ENCODE data around the gene LRATD1. TPM values are rescaled to one million over a fixed set of nuclear protein-coding genes. Genes with fewer than 3 reads are reported as not detected.

LRATD1 gene
- total and polyA plus RNA-seq, 2 experiments from 2014 or later, result 42.1 to 49.9 TPM

GRCh38 chr2:14673351-14673875 lies 40.9 kb downstream of the LRATD1 start:
- Histone ChIP-seq H3K27ac (no peak overlapping the region), H3K9me3 (ENCODE audit: low read depth) (no peaks in the 10 kb centered on the region), H3K27me3 (no peaks in the 10 kb centered on the region), H3K4me2 (no peak overlapping the region), H3K79me2 (no peaks in the 10 kb centered on the region), H3K4me3 (no peak overlapping the region), H3K36me3 (replicated peaks; ENCODE audit: insufficient read depth, low read depth) (no peaks in the 10 kb centered on the region), H3K4me1 (ENCODE audit: insufficient read depth) (no peaks in the 10 kb centered on the region), H4K20me1 (ENCODE audit: insufficient read depth, poor library complexity, severe bottlenecking) (no peaks in the 10 kb centered on the region), H2AFZ (no peak overlapping the region), H3K9me2 (replicated peaks; ENCODE audit: insufficient read depth) (no peaks in the 10 kb centered on the region)
- TF ChIP-seq CTCF (IDR thresholded peaks at IDR 0.05; ENCODE audit: poor library complexity), result no peak
- no peak for TF ChIP-seq EZH2phosphoT487 (IDR thresholded peaks at IDR 0.05; ENCODE audit: low read depth, severe bottlenecking, unreplicated experiment)
- no peak for TF ChIP-seq EZH2 (IDR thresholded peaks at IDR 0.05; ENCODE audit: borderline replicate concordance)
- 91% methylated on average over 8 of the region's 8 CpGs for WGBS (ENCODE audit: low lambda C conversion rate, missing lambda C conversion rate)
- no peak for DNase-seq (ENCODE audit: low spot score)

- Histone ChIP-seq H3K4me2 (no peak overlapping the region), H3K9me3 (ENCODE audit: low read depth) (no peaks in the 10 kb centered on the region), H3K79me2 (no peaks in the 10 kb centered on the region), H3K9me2 (replicated peaks; ENCODE audit: insufficient read depth) (no peaks in the 10 kb centered on the region), H2AFZ (no peak overlapping the region), H3K27me3 (no peaks in the 10 kb centered on the region), H4K20me1 (ENCODE audit: insufficient read depth, poor library complexity, severe bottlenecking) (no peaks in the 10 kb centered on the region), H3K4me3 (no peak overlapping the region), H3K36me3 (replicated peaks; ENCODE audit: insufficient read depth, low read depth) (no peaks in the 10 kb centered on the region), H3K4me1 (ENCODE audit: insufficient read depth) (no peaks in the 10 kb centered on the region), H3K27ac (no peak overlapping the region)
- 71% methylated on average over 1 of the region's 1 CpG for WGBS (ENCODE audit: low lambda C conversion rate, missing lambda C conversion rate)
- no peak for TF ChIP-seq EZH2 (IDR thresholded peaks at IDR 0.05; ENCODE audit: borderline replicate concordance)
- no peak for TF ChIP-seq CTCF (IDR thresholded peaks at IDR 0.05; ENCODE audit: poor library complexity)
- TF ChIP-seq EZH2phosphoT487 (IDR thresholded peaks at IDR 0.05; ENCODE audit: low read depth, severe bottlenecking, unreplicated experiment), result no peak
- DNase-seq (ENCODE audit: low spot score), result no peak
Measured at GRCh38 chr2:14675489-14675888, 43.0 kb downstream of the LRATD1 start.

- Histone ChIP-seq H3K79me2 (no peaks in the 10 kb centered on the region), H3K36me3 (replicated peaks; ENCODE audit: insufficient read depth, low read depth) (no peaks in the 10 kb centered on the region), H3K4me1 (ENCODE audit: insufficient read depth) (no peaks in the 10 kb centered on the region), H2AFZ (no peak overlapping the region), H4K20me1 (ENCODE audit: insufficient read depth, poor library complexity, severe bottlenecking) (no peaks in the 10 kb centered on the region), H3K9me3 (ENCODE audit: low read depth) (no peaks in the 10 kb centered on the region), H3K9me2 (replicated peaks; ENCODE audit: insufficient read depth) (no peaks in the 10 kb centered on the region), H3K27me3 (no peaks in the 10 kb centered on the region), H3K4me3 (no peak overlapping the region), H3K4me2 (no peak overlapping the region), H3K27ac (no peak overlapping the region)
- DNase-seq (ENCODE audit: low spot score), result no peak
- TF ChIP-seq EZH2 (IDR thresholded peaks at IDR 0.05; ENCODE audit: borderline replicate concordance), result no peak
Measured at GRCh38 chr2:14676371-14676770, 43.9 kb downstream of the LRATD1 start.

GRCh38 chr2:14677039-14677438 lies 44.5 kb downstream of the LRATD1 start:
- DNase-seq (ENCODE audit: low spot score), result no peak
- Histone ChIP-seq H3K4me2 (no peak overlapping the region), H3K4me1 (ENCODE audit: insufficient read depth) (no peaks in the 10 kb centered on the region), H4K20me1 (ENCODE audit: insufficient read depth, poor library complexity, severe bottlenecking) (no peaks in the 10 kb centered on the region), H3K9me3 (ENCODE audit: low read depth) (no peaks in the 10 kb centered on the region), H3K27ac (no peak overlapping the region), H3K79me2 (no peaks in the 10 kb centered on the region), H3K27me3 (no peaks in the 10 kb centered on the region), H2AFZ (no peak overlapping the region), H3K9me2 (replicated peaks; ENCODE audit: insufficient read depth) (no peaks in the 10 kb centered on the region), H3K36me3 (replicated peaks; ENCODE audit: insufficient read depth, low read depth) (no peaks in the 10 kb centered on the region), H3K4me3 (no peak overlapping the region)
- no peak for TF ChIP-seq CTCF (IDR thresholded peaks at IDR 0.05; ENCODE audit: poor library complexity)
- TF ChIP-seq EZH2 (IDR thresholded peaks at IDR 0.05; ENCODE audit: borderline replicate concordance), result no peak
- TF ChIP-seq EZH2phosphoT487 (IDR thresholded peaks at IDR 0.05; ENCODE audit: low read depth, severe bottlenecking, unreplicated experiment), result no peak
- 68% methylated on average over 1 of the region's 1 CpG for WGBS (ENCODE audit: low lambda C conversion rate, missing lambda C conversion rate)

Measured in hepatocyte (in vitro differentiated cells).